GM21737 (cell line): ENCODE data around the gene MTERF1.
A peak's percentile ranks its signal among the peaks of the same experiment; 100 is the strongest.
"Not testable (repeated sequence)": the region's sequence is repeated elsewhere in the genome, so short reads cannot be mapped to it uniquely, and the experiment has no call there.

Experiments used
- ATAC-seq: cut with Tn5 transposase; IDR thresholded peaks from one replicate; pipeline ENCODE4 v1.9.1; 2021; ENCODE audit warnings: mild to moderate bottlenecking, moderate library complexity; ENCODE audit not compliant: unreplicated experiment

Gene MTERF1

DNA sequence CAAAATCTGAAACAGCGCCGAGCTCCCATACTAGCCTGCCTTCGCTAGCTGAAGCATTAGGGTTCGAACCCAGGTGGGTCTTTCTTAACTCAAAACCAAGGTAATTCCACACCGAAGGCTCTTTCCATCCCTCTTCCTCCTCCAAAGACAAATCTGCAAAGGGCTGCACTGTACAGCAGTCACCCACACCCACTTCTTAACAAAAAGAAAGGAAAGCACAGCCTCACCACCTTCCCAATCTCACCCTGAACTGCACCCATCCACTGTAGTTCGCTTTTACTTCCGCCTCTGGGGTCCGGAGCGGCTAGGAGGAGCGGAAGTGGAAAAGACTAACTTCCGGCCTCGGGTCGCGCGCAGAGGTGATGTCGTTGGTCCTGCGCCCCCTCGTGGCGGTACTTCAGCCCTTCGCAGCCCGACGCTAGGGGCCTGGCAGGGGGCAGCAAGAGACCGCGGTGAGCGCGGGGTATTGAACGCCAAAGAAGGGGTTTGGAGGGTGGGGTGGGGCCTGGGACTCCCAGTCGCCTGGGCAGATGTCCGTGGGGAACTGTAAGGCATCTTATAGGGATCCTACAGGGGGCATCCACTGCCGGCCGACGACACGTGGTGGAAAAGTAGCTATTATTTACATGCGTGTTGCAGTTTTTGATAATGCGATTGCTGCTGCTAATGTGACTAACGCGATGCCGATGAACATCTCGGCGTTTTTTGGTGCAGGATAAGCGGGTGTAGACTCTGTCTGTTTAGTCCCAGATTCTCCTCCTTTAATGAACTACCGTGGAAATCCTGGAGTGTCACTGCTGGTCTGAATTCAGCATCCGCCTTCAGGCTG, at the start of gene MTERF1:
Gene MTERF1, minus strand, starts transcription at position 290 of the 829 bp plus-strand sequence. CDS start 619 bp downstream, outside the sequence.
- ATAC-seq, result peak; percentile 98

DNA sequence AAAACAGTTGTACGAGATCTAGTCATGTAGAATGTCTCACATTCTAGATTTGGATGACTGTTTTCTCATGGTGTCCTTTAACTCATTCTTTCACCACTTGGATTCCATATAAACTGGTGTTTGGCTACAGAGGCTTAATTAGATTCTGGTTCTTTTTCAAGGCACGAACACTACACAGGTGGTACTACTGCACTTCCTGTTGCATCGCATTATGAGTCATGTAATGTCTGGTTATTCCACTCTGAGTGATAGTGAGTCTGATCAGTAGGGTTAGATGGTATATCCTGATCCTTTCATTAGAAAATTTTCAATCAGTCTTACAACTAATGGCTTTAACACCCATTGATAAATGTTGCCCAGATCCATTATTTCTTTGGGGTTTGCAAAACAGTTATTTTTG, 49.0 kb upstream of the MTERF1 start:
- ATAC-seq, result peak; percentile 85

- no peak for ATAC-seq
These were observed 47.4 kb upstream of the MTERF1 start for GRCh38 chr7:91927912-91928311.

DNA sequence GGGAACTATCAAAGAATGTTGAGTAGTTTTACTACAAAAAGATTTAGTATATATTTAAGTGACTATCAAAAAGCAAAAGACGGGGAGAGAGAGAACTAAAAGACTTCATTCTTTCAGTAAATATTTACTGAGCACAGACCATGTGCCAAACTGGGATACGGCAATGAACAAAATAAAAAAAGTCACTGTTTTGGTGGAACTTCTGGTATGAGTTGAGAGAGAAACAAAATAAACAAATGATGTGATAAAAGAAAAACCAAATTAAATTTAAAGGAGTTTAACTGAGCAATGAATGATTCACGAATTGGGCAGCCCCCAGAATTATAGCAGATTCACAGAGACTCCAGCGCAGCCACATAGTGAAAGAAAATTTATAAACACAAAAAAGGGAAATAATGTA, 42.4 kb upstream of the MTERF1 start:
- ATAC-seq, result no peak

GRCh38 chr7:91918356-91918755, 37.9 kb upstream of the MTERF1 start:
- ATAC-seq, result no peak

- ATAC-seq, result no peak
These were observed 35.5 kb upstream of the MTERF1 start for GRCh38 chr7:91916051-91916440.

DNA sequence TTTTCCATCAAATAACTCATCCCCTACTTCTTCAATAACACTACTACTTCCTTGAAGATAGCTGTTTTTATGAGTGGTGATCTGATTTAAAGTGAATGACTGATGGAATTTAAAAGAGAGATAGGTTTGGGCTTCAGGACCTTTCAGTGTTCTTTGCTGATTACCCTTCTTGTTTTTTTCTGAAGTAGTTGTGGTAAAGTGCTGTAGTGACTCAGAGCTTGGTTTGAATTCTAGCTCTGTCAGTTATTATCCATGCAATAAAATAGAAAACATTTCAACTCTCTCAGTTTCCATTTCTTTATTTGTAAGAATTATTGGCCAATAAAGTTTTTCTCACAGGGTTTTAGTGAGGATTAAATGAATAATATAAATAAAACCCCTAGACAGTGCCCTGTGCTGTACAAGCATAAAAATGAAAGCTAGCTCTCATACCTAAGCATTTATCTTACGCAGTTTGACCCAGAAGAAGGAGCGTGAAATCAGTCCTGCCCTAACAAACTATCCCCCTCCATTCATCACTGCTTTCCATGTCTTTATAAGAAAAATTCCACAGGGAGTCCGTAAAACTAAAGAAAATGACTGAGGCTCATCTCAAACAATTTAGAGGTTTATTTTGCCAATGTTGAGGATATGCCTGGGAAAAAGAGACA, 35.0 kb upstream of the MTERF1 start:
- ATAC-seq, result no peak

GRCh38 chr7:91913612-91914011, 33.1 kb upstream of the MTERF1 start:
- no peak for ATAC-seq

- ATAC-seq, result no peak
These were observed 32.0 kb upstream of the MTERF1 start for GRCh38 chr7:91912494-91912893.

DNA sequence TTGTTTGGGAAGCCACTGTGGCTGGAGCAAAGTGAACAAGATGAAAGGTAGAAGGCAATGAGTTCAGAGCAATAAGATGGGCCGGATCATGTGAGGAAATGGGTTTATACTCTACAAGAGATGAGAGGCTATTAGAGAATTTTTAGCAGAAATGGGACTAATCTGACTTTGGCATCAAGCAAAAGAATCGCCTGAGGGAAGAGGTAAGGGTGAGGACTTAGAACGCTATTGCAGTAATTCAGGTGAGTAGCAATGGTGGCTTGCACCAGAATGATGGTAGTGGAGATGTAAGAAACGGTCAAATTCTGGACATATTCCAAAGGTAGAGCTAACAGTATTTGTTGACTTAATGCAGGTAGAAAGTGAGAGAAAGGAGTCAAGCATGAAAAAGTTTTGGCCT, 30.6 kb upstream of the MTERF1 start:
- no peak for ATAC-seq

GRCh38 chr7:91910171-91910570, 29.7 kb upstream of the MTERF1 start:
- ATAC-seq, result no peak

DNA sequence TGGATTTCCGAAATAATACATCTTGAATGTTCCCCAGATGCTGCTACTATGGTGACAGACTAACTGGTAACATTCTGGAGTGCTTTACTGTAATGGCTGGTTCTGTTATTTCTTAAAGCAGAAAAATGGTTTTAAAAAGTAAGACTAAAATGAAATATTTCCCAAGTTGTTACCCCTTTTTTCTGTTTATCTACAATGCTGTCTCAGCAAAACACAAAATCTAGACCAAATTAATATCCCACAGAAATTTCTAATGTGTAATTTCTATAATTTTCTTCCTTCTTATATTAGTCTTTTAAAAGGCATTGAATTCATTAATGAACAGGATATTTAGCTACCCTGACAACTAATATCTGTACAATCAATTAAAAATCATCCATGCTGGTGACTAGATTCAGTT, 19.1 kb upstream of the MTERF1 start:
- no peak for ATAC-seq

DNA sequence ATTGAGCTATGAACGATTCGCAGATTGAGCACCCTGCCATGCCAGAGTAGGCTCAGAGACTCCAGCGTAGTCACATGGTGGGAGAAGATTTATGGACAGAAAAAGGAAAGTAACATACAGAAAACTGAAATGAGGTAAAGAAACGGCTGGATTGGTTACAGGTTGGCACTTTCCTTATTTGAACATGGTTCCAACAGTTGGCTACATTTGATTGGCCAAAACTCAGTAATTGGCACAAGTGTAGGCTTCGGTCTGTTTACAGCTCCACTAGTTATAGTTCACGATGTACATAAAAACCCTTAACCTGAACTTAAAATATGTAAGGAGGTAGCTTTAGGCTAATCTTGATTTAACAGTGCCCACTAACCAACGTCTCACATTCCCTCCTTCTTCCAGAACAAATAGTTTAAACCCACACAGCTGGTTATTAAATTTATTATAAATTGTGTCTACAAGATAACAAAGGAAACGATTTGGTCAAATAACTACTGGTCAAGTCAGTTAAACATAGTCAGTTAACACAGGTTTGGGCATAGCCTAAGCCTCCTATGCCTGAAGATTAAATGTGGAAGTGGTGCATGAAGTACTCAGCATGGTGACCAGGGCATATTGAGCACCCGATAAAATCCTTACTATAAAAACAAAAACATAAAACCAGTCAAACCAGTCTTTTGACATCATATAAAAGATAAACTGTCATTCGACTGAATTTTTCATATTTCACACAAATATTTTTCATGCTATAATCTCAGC, 17.9 kb upstream of the MTERF1 start:
- no peak for ATAC-seq

DNA sequence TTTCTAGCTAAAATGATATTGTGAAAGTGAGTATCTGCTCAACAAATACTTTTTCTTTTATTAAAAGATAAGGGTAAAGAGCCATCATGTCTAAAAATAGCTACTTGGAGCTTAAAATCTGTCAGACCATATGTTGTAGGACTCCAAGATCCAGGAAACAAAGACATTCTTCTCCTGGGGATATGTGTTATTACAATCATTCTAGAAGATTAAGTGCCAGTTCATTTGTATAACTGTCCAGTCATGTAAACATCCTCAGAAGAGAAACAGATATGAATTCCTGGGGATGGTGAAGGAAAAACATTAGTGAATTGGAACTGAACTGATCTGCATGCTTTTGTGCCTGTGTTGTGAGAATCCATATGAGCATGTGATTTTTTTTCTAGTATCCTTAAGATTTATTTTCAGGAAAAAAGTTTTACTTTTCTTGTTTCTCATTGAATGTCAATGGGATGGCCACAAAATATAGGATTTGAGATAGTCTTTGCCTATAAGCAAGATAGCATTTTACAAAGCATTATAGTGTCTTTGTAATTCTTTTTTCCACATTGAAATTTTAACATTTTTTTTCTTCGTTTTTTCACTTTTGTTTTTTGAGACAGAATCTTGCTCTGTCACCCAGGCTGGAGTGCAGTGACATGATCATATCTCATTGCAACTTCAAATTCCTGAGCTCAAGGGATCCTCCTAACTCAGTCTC, 14.4 kb upstream of the MTERF1 start:
- ATAC-seq, result no peak

- not testable (repeated sequence) for ATAC-seq
These were observed 13.2 kb upstream of the MTERF1 start for GRCh38 chr7:91893699-91894098.

GRCh38 chr7:91892821-91893340, 12.4 kb upstream of the MTERF1 start:
- no peak for ATAC-seq

DNA sequence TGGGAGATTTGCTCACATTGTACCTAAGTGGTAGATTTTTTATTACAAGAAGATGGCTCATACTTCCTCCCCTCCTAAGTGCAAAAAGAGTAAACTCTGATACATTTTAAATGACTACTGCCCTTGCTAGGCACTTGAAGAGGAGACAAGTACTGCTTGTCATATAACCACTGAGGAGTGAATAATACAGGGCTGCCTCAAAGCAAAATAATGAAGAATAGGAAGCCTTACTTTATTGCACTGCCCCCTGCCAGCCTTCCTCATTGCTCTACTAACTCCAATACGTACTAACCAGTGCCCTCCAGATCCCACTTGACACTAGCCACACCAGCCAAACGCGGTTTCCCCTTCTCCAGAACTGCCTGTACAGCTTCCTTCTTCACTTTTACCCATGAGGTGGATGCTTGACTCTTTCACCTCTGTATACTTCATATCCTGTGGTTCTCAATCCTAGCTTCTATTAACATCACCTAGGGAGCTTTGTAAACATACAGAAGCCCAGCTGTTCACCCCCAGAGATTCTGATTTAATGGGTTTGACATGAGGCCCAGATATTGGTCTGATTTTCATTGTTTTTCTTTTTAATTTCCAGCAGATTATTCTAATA, 11.7 kb upstream of the MTERF1 start:
- no peak for ATAC-seq

DNA sequence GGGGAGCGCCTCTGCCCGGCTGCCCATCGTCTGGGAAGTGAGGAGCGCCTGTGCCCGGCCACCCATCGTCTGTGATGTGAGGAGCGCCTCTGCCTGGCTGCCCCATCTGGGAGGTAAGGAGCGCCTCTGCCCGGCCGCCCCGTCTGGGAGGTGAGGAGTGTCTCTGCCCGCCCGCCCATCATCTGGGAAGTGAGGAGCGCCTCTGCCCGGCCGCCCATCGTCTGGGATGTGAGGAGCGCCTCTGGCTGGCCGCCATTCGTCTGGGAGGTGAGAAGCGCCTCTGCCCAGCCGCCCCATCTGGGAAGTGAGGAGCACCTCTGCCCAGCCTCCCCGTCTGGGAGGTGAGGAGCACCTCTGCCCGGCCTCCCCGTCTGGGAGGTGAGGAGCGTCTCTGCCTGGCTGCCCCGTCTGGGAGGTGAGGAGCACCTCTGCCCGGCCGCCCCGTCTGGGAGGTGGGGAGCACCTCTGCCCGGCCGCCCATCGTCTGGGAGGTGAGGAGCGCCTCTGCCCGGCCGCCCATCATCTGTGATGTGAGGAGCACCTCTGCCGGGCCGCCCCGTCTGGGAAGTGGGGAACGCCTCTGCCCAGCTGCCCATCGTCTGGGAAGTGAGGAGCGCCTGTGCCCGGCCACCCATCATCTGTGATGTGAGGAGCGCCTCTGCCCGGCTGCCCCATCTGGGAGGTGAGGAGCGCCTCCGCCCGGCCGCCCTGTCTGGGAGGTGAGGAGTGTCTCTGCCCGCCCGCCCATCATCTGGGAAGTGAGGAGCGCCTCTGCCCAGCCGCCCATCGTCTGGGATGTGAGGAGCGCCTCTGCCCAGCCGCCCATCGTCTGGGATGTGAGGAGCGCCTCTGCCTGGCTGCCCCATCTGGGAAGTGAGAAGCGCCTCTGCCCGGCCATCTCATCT, 8.0 kb upstream of the MTERF1 start:
- ATAC-seq, result not testable (repeated sequence)
